Activated CD8-positive, alpha-beta memory T cell treated with anti-CD3 and anti-CD28 coated beads, Interleukin-2, amount 50 U/mL, for 1 hour (primary cell): Measurements from ENCODE around the gene UBXN11.

Experiments used
- DNase-seq: peaks from one replicate; pipeline ENCODE4 v3.0.0-alpha.2; 2020; ENCODE audit errors: extremely low read depth

Gene UBXN11

DNA sequence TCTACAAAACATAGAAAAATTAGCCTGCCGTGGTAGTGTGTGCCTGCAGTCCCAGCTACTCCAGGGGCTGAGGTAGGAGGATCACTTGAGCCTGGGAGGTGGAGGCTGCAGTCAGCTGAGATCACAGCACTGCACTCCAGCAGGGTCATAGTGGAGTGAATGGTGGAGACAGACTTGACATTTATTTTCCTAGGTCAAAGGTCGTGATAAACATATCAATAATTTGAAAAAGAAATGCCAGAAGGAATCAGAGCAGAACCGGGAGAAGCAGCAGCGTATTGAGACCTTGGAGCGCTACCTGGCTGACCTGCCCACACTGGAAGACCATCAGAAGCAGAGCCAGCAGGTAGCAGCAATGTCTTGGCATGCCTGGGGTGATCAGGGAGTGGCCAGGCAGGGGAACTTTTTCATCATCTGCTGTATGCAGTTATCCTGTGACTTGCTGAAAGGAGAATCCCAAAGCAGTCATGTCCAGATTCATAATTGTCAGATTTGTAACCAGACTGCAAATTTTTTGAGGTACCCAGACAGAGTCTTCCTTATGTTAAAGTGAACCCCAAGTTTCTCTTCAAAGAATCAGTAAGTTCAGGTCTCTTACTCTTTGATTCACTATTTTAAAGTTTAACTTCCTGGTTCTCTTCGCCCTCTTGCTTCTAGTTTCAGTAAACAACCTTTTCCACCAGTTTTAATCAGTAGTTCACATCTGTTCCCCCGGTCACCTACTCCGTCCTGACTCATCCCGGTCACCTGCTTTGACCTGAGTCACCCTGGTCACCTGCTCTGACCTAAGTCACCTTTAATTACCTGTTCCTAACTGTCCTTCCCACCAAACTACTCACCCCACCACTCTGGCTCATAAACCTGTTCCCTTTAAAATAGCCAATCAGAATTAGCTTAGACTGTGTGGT lies 37.9 kb downstream of the UBXN11 start:
- no peak for DNase-seq

DNA sequence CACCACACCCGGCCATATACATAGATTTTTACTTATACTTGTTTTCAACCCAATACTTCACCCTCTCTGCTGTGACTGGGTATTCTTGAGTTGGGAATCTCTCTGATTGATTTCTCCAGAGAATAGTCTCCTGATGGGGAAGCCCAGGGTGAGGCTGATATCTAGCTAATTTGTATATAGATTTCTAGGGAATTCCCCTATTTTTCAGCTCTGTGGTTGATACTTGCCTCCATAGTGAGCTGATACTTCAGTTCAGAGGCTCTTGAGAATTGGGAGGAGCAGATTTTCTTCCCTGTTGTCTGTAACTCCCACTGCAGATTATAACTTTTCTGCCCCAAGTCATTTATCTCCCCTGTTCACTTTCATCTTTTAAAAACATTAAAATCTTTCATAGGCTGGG lies 41.0 kb downstream of the UBXN11 start:
- no peak for DNase-seq

GRCh38 chr1:26263212-26263611 lies 43.2 kb downstream of the UBXN11 start:
- no peak for DNase-seq

DNA sequence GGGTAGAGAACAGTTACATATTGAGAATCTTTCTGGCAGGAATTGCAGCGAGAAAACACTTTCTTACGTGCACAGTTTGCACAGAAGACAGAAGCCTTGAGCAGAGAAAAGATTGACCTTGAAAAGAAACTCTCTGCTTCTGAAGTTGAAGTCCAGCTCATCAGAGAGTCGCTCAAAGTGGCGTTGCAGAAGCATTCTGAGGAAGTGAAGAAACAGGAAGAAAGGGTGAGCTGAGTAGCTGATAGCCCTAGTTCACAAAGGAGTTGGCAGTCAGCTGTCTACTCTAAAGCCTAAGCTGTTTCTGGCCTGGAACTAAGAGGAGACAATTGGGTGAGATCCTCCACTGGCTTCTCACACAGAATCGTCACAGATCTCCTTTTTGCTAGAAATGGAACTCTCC lies 46.9 kb downstream of the UBXN11 start:
- DNase-seq: no peak

DNA sequence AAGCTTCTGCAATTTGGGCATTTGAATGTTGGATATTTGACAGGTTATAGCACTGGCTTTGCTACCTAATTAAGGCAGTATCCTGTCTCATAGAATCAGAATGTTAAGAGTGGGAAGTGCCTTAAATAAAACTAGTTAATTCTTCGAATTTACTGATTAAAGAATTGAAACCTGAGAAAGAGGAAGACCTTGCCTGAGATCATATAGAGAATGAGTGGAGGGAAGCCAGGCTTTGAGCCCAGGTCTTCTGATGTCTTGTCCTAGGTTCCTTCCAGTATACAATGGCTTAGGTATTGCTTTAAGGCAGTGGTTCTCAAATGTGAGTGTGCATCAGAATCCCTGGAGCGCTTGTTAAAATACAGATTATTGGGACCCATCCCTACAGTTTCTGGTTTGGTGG lies 47.4 kb downstream of the UBXN11 start:
- DNase-seq: no peak

DNA sequence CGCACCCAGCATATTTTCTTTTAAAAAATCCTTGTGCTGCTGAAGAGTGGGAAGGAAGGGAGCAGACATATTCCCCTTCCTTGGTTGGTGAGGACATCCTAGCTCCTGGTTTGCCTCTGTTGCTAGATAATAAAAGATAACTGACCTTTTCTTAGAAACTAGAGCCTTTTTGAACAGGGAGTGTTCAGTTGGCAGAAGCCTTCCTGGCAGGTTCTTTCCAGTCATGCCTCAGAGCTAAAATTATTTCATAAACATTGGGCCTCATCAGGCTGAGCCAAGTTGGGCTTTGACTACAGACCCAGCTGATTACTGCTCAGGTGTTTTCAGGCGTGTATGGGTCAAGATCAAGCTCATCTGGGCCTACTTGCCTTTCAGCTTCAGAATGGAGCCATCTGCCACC lies 49.2 kb downstream of the UBXN11 start:
- DNase-seq: no peak

GRCh38 chr1:26254404-26254803 lies 52.0 kb downstream of the UBXN11 start:
- no peak for DNase-seq

DNA sequence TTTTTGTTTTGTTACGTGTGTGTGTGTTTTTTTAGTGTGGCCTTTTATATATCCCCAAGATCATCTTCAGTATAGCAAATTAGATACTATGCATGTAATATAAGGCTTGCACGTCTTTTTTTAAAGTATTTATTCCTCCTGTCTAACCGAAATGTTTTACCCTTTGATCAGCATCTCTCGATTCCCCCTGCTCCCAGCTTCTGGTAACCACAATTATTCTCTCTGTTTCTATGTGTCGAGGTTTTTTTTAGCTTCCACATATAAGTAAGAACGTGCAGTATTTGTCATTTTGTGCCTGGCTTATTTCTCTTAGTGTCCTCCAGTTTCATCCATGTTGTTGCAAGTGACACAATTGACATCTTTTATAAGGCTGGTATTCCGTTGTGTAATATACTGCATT lies 53.7 kb downstream of the UBXN11 start:
- DNase-seq: no peak

DNA sequence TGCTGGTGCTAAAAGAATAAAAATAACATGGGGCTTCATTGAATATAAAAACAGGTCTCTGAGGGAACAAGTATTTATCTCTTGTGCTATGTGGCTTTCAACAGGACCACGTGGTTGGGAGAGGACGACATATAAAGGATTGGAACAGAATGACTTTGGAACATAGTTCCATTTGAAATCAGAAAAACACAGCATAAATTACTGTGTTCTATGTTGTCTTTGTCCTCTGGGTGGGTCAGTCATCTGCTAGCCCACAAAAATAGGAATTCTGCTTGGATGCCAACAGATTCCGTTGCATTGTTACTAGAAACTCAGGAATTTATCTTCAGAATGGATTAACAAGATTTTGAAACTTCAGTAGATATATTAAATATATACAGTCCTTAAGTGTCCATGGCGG lies 66.5 kb downstream of the UBXN11 start:
- DNase-seq: no peak

- DNase-seq: no peak
Observed at GRCh38 chr1:26237230-26237966, 69.0 kb downstream of the UBXN11 start.

DNA sequence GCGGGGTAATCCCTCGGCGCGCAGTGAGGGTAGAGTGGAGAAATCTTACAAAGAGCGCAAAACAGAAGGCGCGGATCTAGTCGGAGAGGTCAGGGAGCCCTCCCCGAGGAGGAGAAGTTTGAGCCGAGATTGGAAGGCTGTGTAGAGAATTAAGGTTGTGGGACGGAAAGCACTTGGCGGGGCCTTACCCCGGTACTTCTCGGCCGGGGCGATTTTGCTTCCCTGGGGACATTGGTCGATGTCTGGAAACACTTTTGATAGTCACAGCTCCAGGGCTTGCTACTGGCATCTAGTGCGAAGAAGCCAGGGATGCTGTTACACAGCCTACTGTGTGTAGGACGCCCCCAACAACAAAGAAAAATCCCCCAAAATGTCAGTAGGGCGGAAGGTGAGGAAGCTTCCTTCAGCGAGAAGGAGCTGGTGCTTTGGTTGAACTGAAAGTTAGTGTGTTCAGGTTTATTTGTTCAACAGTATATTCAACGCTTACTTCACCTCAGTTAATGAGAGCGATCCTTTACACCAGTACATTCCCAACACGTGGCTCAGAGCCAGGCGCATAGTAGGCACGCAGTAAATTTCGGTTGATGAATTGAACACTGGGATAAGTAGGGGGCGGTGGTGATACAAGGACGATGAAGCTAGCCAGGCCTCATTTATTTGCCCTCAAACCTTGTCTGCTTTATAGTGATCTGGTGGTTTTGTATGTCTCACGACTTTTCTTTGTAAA lies 71.6 kb downstream of the UBXN11 start:
- DNase-seq: no peak

GRCh38 chr1:26233903-26234643 lies 72.4 kb downstream of the UBXN11 start, which contains the start of gene CEP85:
CEP85 (plus strand) TSS chr1:26234200; CDS start chr1:26239784, 5,584 bp downstream.
- peak; percentile 97 for DNase-seq
